Pons (tissue), 1 donor: ENCODE measurements around the gene ENTPD1.
"Not testable (repeated sequence)": the region's sequence is repeated elsewhere in the genome, so short reads cannot be mapped to it uniquely, and the experiment has no call there.

Experiments used
- DNase-seq: peaks from one replicate; pipeline ENCODE4 v3.0.0-alpha.2; 2016; ENCODE audit warnings: low spot score

ENTPD1 gene

GRCh38 chr10:95756041-95756761, at the start of gene ENTPD1:
Gene ENTPD1, plus strand, starts transcription at chr10:95756163. Its CDS starts 77 bp downstream, at chr10:95756240.
- DNase-seq: peak; percentile 72

DNA sequence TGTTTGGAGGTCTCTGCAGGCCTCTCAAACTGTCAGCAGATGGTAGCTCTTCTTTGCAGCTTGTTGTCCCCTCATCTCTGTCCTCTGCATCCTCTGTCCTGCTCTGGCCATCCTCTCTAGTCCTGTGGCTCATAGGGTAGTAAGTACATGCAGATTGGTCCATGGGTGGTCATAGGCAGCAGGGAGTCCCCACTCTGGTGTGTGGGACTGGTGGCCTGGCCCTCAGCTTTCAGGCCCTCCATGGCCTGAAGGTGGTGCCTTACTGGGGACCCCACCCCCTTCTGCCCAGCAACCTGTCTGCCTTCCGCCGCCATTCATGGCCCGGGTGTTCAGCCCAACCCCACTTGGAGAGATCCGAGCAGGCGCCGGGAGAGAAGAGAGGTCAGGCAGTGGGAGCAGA, 49.4 kb upstream of the ENTPD1 start:
- DNase-seq: no peak

- DNase-seq: no peak
These were observed 49.0 kb upstream of the ENTPD1 start for GRCh38 chr10:95706990-95707389.

- DNase-seq: no peak
These were observed 44.5 kb upstream of the ENTPD1 start for GRCh38 chr10:95711492-95711891.

DNA sequence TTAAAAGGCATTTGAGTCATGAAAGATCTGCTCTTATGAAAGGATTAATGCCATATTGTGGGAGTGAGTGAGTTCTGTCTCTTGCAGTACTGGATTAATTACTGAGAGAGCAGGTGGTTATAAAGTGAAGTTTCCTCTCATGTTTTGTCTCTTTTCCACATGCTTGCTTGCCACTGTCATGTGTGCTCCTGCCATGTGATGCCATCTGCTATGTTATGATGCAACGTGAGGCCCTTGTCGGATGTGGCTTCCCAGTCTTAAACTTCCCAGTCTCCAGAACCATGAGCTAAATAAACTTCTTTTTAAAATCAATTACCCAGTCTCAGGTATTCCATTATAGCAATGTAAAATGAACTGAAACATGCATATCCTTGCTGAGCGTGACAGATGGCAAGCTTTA, 39.5 kb upstream of the ENTPD1 start:
- DNase-seq: no peak

GRCh38 chr10:95716866-95717265, 39.1 kb upstream of the ENTPD1 start:
- DNase-seq: no peak

DNA sequence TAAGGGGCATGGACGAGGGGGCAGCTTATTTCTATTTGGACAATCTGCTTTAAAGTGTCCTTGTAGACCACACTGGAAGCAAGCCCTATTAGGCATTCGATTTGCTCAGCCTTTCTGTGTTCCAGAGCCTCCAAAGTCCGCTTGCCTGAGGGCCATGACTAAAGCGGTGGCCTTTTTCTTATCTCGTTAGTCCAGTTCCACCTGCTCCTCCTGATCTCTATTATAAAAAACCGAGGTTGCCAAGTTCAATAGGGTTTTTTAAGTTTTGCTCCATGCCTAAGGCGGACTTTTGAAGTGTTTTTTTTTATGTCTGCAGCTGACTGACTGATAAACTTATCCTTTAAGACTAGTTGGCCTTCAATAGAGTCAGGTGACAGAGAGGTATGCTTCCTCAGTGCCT, 35.2 kb upstream of the ENTPD1 start:
- not testable (repeated sequence) for DNase-seq

- DNase-seq: not testable (repeated sequence)
These were observed 33.5 kb upstream of the ENTPD1 start for GRCh38 chr10:95722496-95722895.

- DNase-seq: no peak
These were observed 27.4 kb upstream of the ENTPD1 start for GRCh38 chr10:95728526-95728925.

DNA sequence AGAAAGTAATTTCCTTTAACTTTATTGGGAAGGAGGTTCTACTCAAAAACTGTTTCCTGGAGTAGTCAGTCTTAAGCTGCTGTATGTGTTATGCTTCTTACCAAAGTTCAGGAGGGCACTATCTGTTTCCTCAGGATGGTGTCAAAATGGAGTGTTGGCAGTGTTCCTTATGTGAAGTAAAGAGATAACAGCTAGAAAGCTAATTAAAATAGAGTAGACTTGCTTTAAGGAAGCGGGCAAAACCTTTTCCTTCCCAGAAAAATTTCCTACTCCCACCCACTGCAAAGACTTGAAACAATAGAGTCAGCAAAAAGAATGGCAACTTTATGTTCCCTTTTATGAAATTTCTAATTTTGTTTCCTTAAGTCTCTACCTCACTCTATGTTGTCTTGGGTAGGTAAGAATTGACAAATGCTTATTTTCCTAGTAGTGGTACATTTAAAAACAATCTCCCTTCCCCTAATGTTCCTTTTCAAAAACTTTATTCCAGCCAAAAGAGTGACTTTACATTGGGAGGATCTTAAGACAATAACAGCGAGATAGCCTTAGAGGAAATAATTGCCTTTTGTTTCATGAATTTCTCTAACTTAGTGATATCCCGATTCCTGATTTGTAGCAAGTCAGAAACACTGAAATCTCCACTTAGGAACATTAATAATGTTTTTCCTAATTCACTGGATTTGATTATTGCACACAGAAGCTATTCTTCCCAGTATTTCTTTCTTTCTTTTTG, 26.5 kb upstream of the ENTPD1 start:
- peak; percentile 20 for DNase-seq

DNA sequence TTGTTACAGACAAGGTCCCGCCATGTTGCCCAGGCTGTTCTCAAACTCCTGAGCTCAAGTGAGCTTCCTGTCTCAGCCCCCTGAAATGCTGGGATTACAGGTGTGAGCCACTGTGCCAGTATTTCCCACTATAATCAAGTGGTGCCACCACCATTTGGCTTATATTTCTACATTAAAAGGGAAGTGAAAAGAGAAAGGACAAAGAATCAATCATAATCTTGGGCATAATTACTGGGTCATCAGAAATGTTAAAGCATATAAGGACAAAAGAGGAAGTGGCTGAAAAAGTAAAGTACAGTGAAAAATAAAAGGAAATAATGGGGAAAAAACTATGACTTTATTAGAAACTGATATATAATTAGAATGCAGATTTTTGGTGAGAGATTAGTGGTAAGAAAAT, 25.7 kb upstream of the ENTPD1 start:
- no peak for DNase-seq

GRCh38 chr10:95732907-95733306, 23.1 kb upstream of the ENTPD1 start:
- DNase-seq: not testable (repeated sequence)

DNA sequence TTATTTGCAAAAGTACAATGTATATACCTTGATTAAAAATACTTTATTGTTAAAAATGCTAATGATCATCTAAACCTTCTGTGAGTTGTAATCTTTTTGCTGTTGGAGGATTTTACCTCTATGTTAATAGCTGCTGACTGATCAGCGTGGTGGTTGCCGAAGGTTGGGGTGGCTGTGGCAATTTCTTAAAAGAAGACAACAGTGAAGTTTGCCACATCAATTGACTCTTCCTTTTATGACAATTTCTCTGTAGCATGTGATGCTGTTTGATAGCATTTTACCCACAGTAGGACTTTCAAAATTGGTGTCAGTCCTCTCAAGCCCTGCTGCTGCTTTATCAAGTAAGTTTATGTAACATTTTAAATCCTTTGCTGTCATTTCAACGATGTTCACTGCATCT, 16.9 kb upstream of the ENTPD1 start:
- DNase-seq: no peak

DNA sequence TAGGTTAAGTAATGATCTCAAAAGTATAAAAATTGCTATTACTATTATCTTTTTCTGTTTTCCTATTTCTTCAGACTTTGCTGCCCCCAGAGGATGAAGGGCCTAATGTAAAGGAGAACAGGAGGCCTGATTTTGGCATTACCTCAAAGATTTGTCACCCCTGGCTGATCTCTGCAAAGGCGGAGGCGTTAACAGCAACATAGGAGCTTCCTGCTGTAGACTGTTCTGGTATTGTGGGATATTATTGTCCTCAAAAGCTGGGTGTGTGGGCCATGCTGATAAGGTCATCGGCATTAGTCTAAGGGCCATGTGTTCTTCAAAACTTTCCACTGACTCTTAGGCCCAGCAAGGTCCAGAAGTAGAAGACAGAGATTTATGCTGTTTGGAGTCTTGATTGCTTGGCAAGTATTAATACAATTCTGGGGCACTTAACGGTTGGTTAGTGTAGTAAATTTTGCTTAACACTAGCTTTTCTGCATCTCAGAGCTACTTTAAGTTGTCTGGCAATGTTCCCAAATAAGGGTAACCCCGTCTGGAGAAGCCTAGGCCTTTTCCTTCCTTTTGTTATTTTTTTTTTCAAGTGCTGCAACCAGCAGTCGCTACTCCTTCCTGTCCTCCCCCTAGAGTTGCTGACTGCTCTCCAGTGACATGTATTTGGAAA, 14.0 kb upstream of the ENTPD1 start:
- DNase-seq: peak; percentile 58

DNA sequence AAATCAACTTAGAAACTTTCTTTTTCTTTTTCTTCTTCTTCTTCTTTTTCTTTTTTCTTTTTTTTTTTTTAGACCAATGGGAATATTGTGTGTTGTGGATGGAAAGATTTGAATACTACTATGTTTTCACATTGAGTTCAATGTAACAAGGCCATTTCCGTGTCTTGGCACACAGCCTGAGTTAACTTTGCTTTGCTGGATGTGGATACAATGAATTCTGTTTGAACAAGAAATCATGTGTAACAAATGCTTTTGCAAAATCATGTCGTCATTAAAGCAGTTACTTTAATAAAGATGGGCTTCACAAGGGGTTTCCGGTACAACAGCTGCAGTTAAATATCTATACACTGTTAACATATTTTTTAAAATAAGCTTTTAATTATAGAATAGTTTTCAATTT, 13.5 kb upstream of the ENTPD1 start:
- no peak for DNase-seq

DNA sequence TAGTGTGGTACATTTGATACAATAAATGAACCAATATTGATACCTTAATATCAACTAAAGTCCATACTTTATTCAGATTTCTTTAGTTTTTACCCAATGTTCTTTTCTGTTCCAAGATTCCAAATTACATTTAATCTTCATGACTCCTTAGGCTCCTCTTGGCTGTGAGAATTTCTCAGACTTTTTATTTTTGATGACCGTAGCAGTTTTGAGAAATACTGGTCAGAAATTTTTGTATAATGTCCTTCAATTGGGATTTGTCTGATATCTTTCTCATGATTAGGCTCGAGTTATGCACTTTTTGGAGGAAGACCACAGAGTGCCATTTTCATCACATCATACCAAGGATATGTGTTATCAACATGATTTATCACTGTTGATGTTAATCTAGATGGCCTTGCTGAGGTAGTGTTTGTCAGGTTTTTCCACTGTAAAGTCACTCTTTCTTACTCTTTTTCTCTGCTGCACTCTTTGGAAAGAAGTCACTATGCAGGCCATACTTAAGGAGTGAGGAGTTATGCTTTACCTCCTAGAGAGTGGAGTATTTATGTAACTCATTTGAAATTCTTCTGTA, 12.9 kb upstream of the ENTPD1 start:
- no peak for DNase-seq

GRCh38 chr10:95745501-95745900, 10.5 kb upstream of the ENTPD1 start:
- no peak for DNase-seq

GRCh38 chr10:95748349-95748748, 7.6 kb upstream of the ENTPD1 start:
- DNase-seq: no peak

- peak; percentile 75 for DNase-seq
These were observed 405 bp upstream of the ENTPD1 start for GRCh38 chr10:95755511-95756004.

- DNase-seq: peak; percentile 33
These were observed 1.1 kb downstream of the ENTPD1 start for GRCh38 chr10:95756809-95757684.

GRCh38 chr10:95758351-95759025, 2.5 kb downstream of the ENTPD1 start:
- no peak for DNase-seq
